Bone marrow (tissue), 2 donors: ENCODE data around the gene ATG5.

Source experiments
- DNase-seq, 2 donors: peaks; one replicate each; lab custom pipeline; 2025; lab: John Stamatoyannopoulos, UW

ATG5 gene

GRCh38 chr6:106180208-106180607, 145.4 kb downstream of the ATG5 start:
- no peak for DNase-seq

GRCh38 chr6:106178900-106179299, 146.7 kb downstream of the ATG5 start:
- no peak for DNase-seq

GRCh38 chr6:106177786-106178185, 147.8 kb downstream of the ATG5 start:
- no peak for DNase-seq

GRCh38 chr6:106173124-106173879, 152.3 kb downstream of the ATG5 start:
- DNase-seq, result no peak

GRCh38 chr6:106170030-106170791, 155.3 kb downstream of the ATG5 start:
- DNase-seq, result no peak

GRCh38 chr6:106169517-106169916, 156.0 kb downstream of the ATG5 start:
- DNase-seq, result no peak

GRCh38 chr6:106168097-106168888, 157.3 kb downstream of the ATG5 start:
- no peak for DNase-seq

GRCh38 chr6:106167096-106167814, 158.3 kb downstream of the ATG5 start:
- no peak for DNase-seq

- DNase-seq, result no peak
Measured at GRCh38 chr6:106165885-106166485, 159.6 kb downstream of the ATG5 start.

- DNase-seq, result peak; percentile 62 to 73
Measured at GRCh38 chr6:106163966-106164877, 161.3 kb downstream of the ATG5 start.

- DNase-seq, result peak; percentile 62 to 90
Measured at GRCh38 chr6:106163446-106163965, 162.1 kb downstream of the ATG5 start.

GRCh38 chr6:106162921-106163320, 162.6 kb downstream of the ATG5 start:
- DNase-seq, result no peak

- DNase-seq, result no peak
Measured at GRCh38 chr6:106161893-106162292, 163.7 kb downstream of the ATG5 start.

- DNase-seq, result no peak
Measured at GRCh38 chr6:106161311-106161874, 164.2 kb downstream of the ATG5 start.

- DNase-seq, result no peak
Measured at GRCh38 chr6:106160189-106160588, 165.4 kb downstream of the ATG5 start.

- DNase-seq, result no peak
Measured at GRCh38 chr6:106159531-106159940, 166.0 kb downstream of the ATG5 start.

- DNase-seq, result no peak
Measured at GRCh38 chr6:106158816-106159215, 166.7 kb downstream of the ATG5 start.

- no peak for DNase-seq
Measured at GRCh38 chr6:106156863-106157262, 168.7 kb downstream of the ATG5 start.

GRCh38 chr6:106156413-106156812, 169.1 kb downstream of the ATG5 start:
- no peak for DNase-seq
